Left ventricle myocardium superior (tissue), 1 donor: ENCODE results near the gene CPA4. TPM values are rescaled to one million over a fixed set of nuclear protein-coding genes. Genes with fewer than 3 reads are reported as not detected.

Experiments
- ATAC-seq: fragments of 200-7000 bp; cut with Tn5 transposase; one replicate; pipeline ENCODE4 v1.9.1; 2020; ENCODE audit warnings: mild to moderate bottlenecking, moderate library complexity
- DNase-seq: peaks from one replicate; pipeline ENCODE4 v3.0.0-alpha.2; 2020
- intact Hi-C: fragments of 100-400 bp; cut with micrococcal nuclease; formaldehyde crosslinking; loops from one replicate; pipeline ENCODE4 v1.11.0; 2022
- total RNA-seq: library from RNA; stranded (reverse); fragmentation: NEBNext Ultra II Directional; extraction: Animal tissue kit (Norgen Biotek cat#: 25700); gene quantifications from one replicate; pipeline ENCODE4 v1.2.1, GENCODE V29; 2021
- donor health status: DM: no; HTN: yes; CAD: no; lungs with severe emphysema.

Gene CPA4
- total RNA-seq, 1 donor from 2014 or later = 0.77 TPM

- ATAC-seq = no peak
- intact Hi-C loops = no loop called here
- DNase-seq = no peak
Measured at GRCh38 chr7:130372402-130373165, 79.6 kb downstream of the CPA4 start.

Other genes starting within 250 kb of the CPA4 start
- 20.8 TPM for gene ZC3HC1, start 241.8 kb upstream of the CPA4 start, total RNA-seq
- gene KLHDC10, start 222.6 kb upstream of the CPA4 start, total RNA-seq = 24.3 TPM
- 9.2 TPM for gene TMEM209, start 87.8 kb upstream of the CPA4 start, total RNA-seq
- not detected for gene SSMEM1, start 85.3 kb upstream of the CPA4 start, total RNA-seq
- not detected for gene CPA2, start 26.3 kb upstream of the CPA4 start, total RNA-seq
- gene CPA5, start 51.7 kb downstream of the CPA4 start, total RNA-seq = not detected
- gene CPA1, start 87.3 kb downstream of the CPA4 start, total RNA-seq = not detected
- gene CEP41, start 147.9 kb downstream of the CPA4 start, total RNA-seq = 4.9 TPM
- gene MEST, start 198.9 kb downstream of the CPA4 start, total RNA-seq = 4.2 TPM